Endometrial microvascular endothelial cells (primary cell): Measurements from ENCODE around the gene PRXL2C. TPM values are rescaled to one million over a fixed set of nuclear protein-coding genes. Genes with fewer than 3 reads are reported as not detected.
"Not testable (repeated sequence)": the region's sequence is repeated elsewhere in the genome, so short reads cannot be mapped to it uniquely, and the experiment has no call there.

Source experiments
- in situ Hi-C: cut with HindIII; loops from 2 replicates; pipeline ENCODE4 v1.10.0; 2017; ENCODE audit warnings: low sequenced_read_pairs, low pct_unique_long_range_greater_than_20kb; ENCODE audit errors: inconsistent ontology term
- total RNA-seq: library from RNA; depleted of rRNA; stranded (reverse); fragments of >200 nt; gene quantifications from one replicate; pipeline ENCODE4 v1.2.3, GENCODE V29; 2015; ENCODE audit errors: inconsistent ontology term

Gene PRXL2C
- 21.9 TPM for total RNA-seq

- in situ Hi-C loops = no loop called here
These were observed at the start of gene PRXL2C for GRCh38 chr9:96655198-96655851. TSS of gene PRXL2C (minus strand) at chr9:96655317. CDS start at chr9:96655281, 36 bp downstream.

DNA sequence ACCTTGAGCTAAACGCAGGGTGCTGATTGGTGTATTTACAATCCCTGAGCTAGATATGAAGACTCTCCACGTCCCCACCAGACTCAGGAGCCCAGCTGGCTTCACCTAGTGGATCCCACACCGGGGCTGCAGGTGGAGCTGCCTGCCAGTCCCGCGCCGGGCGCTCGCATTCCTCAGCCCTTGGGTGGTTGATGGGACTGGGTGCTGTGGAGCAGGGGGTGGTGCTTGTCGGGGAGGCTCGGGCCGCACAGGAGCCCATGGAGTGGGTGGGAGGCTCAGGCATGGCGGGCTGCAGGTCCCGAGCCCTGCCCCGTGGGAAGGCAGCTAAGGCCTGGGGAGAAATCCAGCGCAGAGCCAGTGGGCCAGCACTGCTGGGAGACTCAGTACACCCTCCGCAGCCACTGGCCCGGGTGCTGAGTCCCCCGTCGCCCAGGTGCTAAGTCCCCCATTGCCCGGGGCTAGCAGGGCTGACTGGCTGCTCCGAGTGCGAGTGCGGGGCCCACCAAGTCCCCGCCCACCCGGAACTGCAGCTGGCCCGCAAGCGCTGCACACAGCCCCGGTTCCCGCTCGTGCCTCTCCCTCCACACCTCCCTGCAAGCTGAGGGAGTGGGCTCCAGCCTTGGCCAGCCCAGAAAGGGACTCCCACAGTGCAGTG, 45.7 kb upstream of the PRXL2C start:
- in situ Hi-C loops = not testable (repeated sequence)

DNA sequence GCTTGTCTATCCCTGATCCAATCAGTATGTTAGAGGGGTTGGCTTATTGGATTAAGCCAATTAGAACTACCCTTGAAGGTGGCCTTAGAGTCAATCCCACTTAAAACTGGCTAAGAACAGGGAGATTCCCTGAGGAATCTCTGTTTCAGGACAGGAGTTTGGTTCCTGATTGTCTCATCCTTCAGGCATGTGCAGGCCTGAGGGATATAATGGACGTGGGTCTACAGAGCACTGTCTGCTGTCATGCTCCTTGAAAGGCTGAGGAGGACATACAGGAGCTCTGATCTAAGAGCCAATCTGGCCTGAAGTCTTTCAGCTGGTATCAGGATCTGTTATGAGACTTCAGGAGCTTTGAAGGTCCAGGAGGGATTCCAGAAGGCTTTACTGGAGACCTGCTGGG, 36.2 kb upstream of the PRXL2C start:
- in situ Hi-C loops = no loop called here

DNA sequence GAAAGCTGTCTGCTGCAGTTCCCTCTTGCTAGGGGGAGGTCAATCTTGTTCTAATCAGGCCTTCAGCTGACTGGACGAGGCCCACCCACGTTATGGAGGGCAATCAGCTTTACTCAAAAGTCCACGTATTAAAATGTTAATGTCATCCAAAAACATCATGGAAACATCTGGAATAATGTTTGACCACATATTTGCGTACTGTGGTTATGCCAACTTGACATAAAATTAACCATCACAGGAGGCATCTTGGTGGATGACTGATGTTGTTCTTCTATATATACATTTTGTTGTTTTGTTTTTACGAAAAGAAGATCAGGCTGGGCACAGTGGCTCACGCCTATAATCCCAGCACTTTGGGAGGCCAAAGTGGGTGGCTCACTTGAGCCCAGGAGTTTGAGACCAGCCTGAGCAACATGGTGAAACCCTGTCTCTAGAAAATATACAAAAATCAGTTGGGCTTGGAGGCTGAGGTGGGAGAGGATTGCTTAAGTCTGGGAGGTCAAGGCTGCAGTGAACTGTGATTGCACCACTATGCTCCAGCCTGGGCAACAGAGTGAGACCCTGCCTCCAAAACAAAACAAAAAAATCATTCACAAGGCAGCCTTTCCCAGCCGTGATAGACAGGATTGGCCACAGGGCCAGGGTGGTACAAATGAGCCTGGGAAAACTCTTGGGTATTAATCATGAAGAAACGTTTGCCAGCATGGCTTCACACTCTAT, 33.8 kb upstream of the PRXL2C start:
- in situ Hi-C loops = no loop called here

GRCh38 chr9:96688187-96688586, 33.1 kb upstream of the PRXL2C start:
- in situ Hi-C loops = no loop called here

DNA sequence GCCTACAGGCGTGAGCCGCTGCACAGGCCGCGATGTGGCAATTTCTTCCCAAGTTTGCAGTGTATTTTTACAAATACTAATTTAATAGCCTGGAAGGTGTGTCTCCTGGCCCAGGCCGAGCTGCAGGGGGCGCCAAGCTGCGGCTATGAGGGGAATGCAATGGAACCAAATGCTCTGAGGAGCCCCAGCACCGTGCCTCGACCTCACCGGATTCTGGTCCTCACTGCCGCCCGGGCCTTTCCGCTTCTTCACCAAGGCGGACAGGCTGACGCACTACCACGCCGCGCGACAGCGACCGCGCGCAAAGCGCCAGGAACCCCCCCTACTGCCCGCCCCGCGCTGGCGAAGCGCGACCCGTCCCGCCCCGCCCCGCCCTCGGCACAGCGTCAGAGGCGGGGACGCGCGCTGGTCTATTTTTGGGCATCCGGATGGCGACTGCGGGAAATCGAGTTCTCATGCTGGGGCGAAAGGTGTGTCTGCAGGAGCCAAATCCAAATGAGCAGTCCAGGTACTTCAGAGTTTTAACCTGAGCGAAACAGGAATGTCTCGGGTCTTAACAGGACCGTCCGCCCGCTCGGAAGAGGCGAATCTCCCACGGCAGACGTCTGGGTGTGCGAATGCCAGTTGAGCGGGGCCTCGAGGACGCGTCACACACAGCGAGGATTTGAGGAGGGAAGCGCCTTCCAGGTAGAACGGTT, 31.7 kb upstream of the PRXL2C start:
- in situ Hi-C loops = no loop called here

- in situ Hi-C loops = no loop called here
These were observed 25.8 kb upstream of the PRXL2C start for GRCh38 chr9:96680812-96681499.

GRCh38 chr9:96674906-96675538, 19.9 kb upstream of the PRXL2C start:
- in situ Hi-C loops = no loop called here

- in situ Hi-C loops = not testable (repeated sequence)
These were observed 18.7 kb upstream of the PRXL2C start for GRCh38 chr9:96673786-96674185.

GRCh38 chr9:96668868-96669534, 13.9 kb upstream of the PRXL2C start:
- in situ Hi-C loops = no loop called here

GRCh38 chr9:96667363-96667728, 12.2 kb upstream of the PRXL2C start:
- in situ Hi-C loops = no loop called here

DNA sequence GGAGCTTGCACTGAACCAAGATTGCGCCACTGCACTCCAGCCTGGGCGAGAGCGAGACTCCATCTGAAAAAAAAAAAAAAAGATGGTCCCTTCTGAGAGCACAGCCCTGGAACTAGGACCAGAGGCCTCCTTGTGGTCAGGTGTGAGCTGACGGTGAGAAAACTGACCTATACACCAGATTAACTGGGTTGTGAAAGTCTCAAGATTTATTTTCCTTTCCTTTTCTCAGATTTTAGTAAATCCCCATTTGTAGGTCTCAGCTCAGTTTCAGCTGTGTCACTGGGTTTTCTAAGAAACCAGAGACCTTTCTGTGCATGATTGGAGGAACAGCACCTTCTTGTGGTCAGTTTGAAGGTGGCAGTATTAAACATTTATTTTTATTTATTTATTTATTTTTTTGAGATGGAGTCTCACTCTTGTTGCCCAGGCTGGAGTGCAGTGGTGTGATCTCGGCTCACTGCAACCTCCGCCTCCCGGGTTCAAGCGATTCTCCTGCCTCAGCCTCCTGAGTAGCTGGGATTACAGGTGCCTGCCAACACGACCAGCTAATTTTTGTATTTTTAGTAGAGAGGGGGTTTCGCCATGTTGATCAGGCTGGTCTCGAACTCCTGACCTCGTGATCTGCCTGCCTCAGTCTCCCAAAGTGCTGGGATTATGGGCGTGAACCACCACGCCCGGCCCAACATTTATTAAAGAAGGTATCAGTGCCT, 11.7 kb upstream of the PRXL2C start:
- in situ Hi-C loops = not testable (repeated sequence)

GRCh38 chr9:96665789-96666188, 10.7 kb upstream of the PRXL2C start:
- in situ Hi-C loops = no loop called here

DNA sequence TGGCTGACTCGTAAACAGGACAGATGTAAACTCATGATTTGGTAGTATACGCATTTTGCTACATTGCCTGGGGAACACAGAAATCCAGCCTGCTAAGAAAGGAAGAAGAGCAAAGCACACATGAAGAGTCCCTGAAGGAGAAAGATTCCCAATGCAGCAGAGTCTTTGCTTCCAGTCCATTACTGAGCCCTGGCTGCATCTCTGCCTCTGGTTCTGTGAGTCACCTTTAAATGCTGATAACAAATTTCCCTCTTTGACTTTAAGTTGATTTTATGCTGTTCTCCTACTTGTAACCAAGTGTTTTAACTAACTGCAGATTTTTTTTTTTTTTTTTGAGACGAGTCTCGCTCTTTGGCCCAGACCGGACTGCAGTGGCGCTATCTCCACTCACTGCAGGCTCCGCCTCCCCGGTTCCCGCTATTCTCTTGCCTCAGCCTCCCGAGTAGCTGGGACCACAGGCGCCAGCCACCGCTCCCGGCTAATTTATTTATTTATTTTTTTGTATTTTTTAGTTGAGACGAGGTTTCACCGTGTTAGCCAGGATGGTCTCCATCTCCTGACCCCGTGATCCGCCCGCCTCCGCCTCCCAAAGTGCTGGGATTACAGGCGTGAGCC, 8.5 kb upstream of the PRXL2C start:
- in situ Hi-C loops = no loop called here

DNA sequence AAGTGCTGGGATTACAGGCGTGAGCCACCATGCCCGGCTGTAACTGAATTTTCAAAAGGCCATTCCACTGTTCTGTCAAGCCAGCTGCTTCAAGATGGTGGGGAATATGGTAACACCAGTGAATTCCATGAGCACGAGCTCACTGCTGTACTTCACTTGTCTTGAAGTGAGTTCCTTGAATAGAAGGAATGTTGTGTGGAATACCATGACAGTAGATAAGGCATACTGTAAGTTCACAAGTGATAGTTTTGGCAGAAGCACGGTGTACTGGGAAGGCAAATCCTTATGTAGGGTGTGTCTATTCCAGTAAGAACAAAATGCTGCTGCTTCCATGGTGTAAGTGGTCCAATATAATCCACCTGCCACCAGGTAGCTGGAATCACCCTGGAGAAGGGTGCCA, 6.6 kb upstream of the PRXL2C start:
- in situ Hi-C loops = no loop called here

DNA sequence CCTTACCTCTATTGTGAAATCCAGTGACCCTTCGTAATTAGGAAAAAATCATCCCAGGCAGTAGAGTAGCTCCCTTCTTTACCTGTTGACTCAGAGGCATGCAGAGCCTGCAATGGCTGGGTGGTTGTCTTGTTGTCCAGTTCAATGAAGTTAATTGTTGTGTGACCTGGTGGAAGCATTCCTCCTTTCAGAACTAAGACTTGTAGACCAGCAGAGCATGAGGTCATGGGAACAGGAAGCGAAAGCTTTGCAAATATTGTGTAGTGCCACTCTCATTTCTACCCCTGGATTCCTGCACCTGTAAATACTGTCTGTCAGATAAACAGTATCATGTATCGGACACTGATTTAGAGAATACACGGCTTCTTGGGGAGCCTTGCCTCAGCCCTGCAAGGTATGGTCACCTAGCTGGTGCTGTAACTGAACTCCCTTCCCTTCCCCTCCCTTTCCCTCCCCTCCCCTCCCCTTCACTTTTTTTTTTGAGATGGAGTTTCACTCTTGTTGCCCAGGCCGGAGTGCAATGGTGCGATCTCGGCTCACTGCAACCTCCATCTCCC, 5.7 kb upstream of the PRXL2C start:
- in situ Hi-C loops = no loop called here
